ENCODE measurements around the gene MEI4. TPM values are rescaled to one million over a fixed set of nuclear protein-coding genes. Genes with fewer than 3 reads are reported as not detected.

The MEI4 gene
- total RNA-seq, 1 donor from 2014 or later = not detected

DNA sequence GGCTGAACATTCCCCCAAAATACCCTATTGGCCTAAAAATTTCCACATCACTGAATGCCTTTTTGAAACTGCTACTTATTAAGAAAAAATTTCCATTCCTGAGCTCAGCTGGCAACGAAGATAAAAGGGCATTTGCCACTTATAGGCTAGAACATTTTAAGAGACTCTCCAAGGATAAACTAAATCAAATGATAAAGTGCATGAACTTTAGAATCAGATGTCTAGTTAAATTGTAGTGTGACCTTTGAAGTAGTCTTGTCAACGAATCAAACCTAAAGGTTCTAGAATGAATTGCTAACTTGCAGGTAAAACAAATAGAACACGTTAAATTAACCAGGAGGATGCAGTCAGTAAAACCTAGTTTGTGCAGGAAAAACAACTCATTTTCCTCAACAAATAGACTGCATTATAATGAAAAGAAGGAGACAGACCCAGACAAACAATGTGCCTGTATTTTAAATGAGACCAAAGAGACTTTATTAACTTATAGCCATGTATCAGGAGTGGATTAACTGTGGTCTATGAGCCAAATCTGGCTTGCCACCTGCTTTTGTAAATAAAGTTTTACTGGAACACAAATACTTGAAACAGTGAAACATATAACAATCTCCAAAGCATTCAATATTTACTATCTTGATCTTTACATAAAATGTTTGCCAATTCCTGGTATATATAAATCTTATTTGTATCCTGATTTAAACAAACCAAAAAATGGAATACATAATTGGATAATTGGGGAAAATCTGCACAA is 184.4 kb downstream of the MEI4 start:
- no peaks in the 10 kb centered on the region for H3K36me3 Mint-ChIP-seq (ENCODE audit: low read depth)
- intact Hi-C loops (cut with micrococcal nuclease) = no loop called here

GRCh38 chr6:77839292-77839691 is 186.5 kb downstream of the MEI4 start:
- Mint-ChIP-seq H3K27me3 (ENCODE audit: low read depth) (no peaks in the 10 kb centered on the region), H3K9me3 (no peaks in the 10 kb centered on the region), H3K27ac (no peak overlapping the region), H3K36me3 (ENCODE audit: low read depth) (no peaks in the 10 kb centered on the region), H3K4me1 (ENCODE audit: low read depth) (no peaks in the 10 kb centered on the region), H3K4me3 (ENCODE audit: low read depth) (no peak overlapping the region)
- intact Hi-C loops (cut with micrococcal nuclease) = no loop called here
- DNase-seq (ENCODE audit: low spot score) = no peak

More for the DNA sequence above, 184.4 kb downstream of the MEI4 start:
- Mint-ChIP-seq H3K4me3 (ENCODE audit: low read depth) (no peak overlapping the region), H3K9me3 (peaks cover 4% of the 10 kb centered on the region), H3K4me1 (ENCODE audit: low read depth) (no peaks in the 10 kb centered on the region), H3K27ac (no peak overlapping the region), H3K27me3 (ENCODE audit: low read depth) (no peaks in the 10 kb centered on the region)
- DNase-seq (ENCODE audit: low spot score) = no peak

DNA sequence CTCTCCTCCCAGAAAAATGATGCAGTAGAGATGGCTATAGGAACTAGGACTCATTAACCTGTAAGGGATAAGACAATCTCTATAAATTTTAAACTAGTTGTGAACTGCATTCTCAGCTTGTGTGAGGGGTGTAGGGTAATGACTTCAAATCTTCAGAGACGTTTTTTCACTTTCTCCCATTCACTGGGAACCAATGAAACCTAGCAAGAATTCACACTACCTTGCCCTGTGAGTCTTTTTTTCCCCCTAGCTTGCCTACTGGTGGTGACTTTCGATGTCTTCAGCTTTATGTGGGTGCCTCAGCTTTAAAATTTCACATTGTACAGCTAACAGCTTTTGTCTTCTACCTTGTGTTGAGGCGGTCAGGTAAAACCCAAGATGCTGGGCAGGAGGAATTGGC is 192.0 kb downstream of the MEI4 start:
- H3K36me3 Mint-ChIP-seq (ENCODE audit: low read depth) = no peaks in the 10 kb centered on the region
- H3K4me3 Mint-ChIP-seq (ENCODE audit: low read depth) = no peak overlapping the region
- peaks cover 4% of the 10 kb centered on the region for H3K9me3 Mint-ChIP-seq
- no peaks in the 10 kb centered on the region for H3K27me3 Mint-ChIP-seq (ENCODE audit: low read depth)
- no peaks in the 10 kb centered on the region for H3K4me1 Mint-ChIP-seq (ENCODE audit: low read depth)
- intact Hi-C loops (cut with micrococcal nuclease) = no loop called here
- DNase-seq (ENCODE audit: low spot score) = no peak
- H3K27ac Mint-ChIP-seq = no peak overlapping the region

- DNase-seq (ENCODE audit: low spot score) = no peak
- Mint-ChIP-seq H3K27ac (no peak overlapping the region), H3K4me3 (ENCODE audit: low read depth) (no peak overlapping the region), H3K27me3 (ENCODE audit: low read depth) (no peaks in the 10 kb centered on the region), H3K4me1 (ENCODE audit: low read depth) (no peaks in the 10 kb centered on the region), H3K9me3 (peaks cover 13% of the 10 kb centered on the region), H3K36me3 (ENCODE audit: low read depth) (no peaks in the 10 kb centered on the region)
- intact Hi-C loops (cut with micrococcal nuclease) = no loop called here
Observed at GRCh38 chr6:77853401-77853800, 200.6 kb downstream of the MEI4 start.

DNA sequence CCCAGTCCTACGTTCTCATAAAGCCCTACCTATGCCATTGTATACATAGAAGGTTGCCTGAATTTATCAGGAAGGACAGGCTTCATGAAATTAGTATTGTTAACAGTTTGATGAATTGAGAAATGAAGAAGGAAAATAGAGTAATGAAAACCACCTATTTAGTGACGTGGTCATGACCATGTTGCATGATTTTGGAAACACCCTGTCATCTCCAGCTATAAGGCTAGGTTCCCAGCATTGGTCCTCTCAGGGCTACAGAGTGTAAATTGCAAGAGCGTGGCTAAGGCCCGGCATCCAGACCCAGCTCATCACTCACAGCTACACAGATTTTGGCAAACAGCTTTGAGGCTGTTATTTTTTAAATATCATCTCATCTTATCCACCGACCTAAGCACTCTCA is 203.6 kb downstream of the MEI4 start:
- no peak overlapping the region for H3K27ac Mint-ChIP-seq
- no peaks in the 10 kb centered on the region for H3K36me3 Mint-ChIP-seq (ENCODE audit: low read depth)
- H3K27me3 Mint-ChIP-seq (ENCODE audit: low read depth) = no peaks in the 10 kb centered on the region
- H3K4me1 Mint-ChIP-seq (ENCODE audit: low read depth) = no peaks in the 10 kb centered on the region
- H3K4me3 Mint-ChIP-seq (ENCODE audit: low read depth) = no peak overlapping the region
- H3K9me3 Mint-ChIP-seq = peaks cover 15% of the 10 kb centered on the region
- intact Hi-C loops (cut with micrococcal nuclease) = no loop called here
- DNase-seq (ENCODE audit: low spot score) = no peak

DNA sequence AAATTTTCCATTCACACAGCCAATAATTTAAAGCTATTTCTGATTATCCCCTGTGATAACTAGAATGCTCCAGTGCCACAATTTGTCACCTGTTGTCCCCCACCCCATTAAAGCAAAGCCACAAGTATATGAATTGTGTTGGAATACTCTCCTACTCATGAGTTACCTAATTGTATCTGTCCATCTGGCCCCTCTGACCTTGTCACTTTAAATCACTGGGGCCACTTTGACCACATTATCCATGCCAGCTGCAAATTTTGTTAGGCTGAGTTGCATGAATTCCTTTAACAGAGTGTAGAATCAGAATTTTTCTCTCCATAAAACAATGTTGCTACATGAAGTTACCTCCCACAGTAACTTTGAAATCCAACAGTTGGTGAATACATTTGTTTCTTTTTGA is 204.6 kb downstream of the MEI4 start:
- intact Hi-C loops (cut with micrococcal nuclease) = no loop called here
- Mint-ChIP-seq H3K27me3 (ENCODE audit: low read depth) (no peaks in the 10 kb centered on the region), H3K27ac (no peak overlapping the region), H3K36me3 (ENCODE audit: low read depth) (no peaks in the 10 kb centered on the region), H3K9me3 (peaks cover 15% of the 10 kb centered on the region), H3K4me3 (ENCODE audit: low read depth) (no peak overlapping the region), H3K4me1 (ENCODE audit: low read depth) (no peaks in the 10 kb centered on the region)
- no peak for DNase-seq (ENCODE audit: low spot score)

GRCh38 chr6:77876300-77876699 is 223.5 kb downstream of the MEI4 start:
- no peaks in the 10 kb centered on the region for H3K27me3 Mint-ChIP-seq (ENCODE audit: low read depth)
- intact Hi-C loops (cut with micrococcal nuclease) = no loop called here
- no peak overlapping the region for H3K4me3 Mint-ChIP-seq (ENCODE audit: low read depth)
- no peaks in the 10 kb centered on the region for H3K4me1 Mint-ChIP-seq (ENCODE audit: low read depth)
- H3K9me3 Mint-ChIP-seq = peaks cover 6% of the 10 kb centered on the region
- no peak overlapping the region for H3K27ac Mint-ChIP-seq
- DNase-seq (ENCODE audit: low spot score) = no peak
- H3K36me3 Mint-ChIP-seq (ENCODE audit: low read depth) = no peaks in the 10 kb centered on the region

DNA sequence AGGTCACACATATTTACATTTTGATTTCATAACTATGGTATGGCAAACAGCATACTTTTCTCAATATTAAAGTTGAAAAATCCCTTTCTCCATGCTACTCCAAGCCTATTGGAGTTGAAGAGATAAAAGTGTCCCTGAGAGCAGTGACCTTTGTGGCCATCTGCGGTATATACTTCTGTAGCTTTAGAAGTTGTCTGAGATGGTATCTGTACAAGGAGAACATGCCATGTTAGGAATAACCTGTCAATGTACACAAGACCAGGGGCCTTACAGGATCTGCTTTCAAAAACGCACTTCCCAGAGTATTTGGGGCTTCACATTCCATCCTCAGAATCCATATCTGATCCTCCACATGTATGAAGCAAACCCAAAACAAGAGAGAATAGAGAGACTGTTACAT is 226.7 kb downstream of the MEI4 start:
- no peak overlapping the region for H3K4me3 Mint-ChIP-seq (ENCODE audit: low read depth)
- H3K4me1 Mint-ChIP-seq (ENCODE audit: low read depth) = no peaks in the 10 kb centered on the region
- no peaks in the 10 kb centered on the region for H3K36me3 Mint-ChIP-seq (ENCODE audit: low read depth)
- no peak for DNase-seq (ENCODE audit: low spot score)
- H3K9me3 Mint-ChIP-seq = peaks cover 10% of the 10 kb centered on the region
- H3K27ac Mint-ChIP-seq = no peak overlapping the region
- H3K27me3 Mint-ChIP-seq (ENCODE audit: low read depth) = no peaks in the 10 kb centered on the region
- intact Hi-C loops (cut with micrococcal nuclease) = no loop called here

DNA sequence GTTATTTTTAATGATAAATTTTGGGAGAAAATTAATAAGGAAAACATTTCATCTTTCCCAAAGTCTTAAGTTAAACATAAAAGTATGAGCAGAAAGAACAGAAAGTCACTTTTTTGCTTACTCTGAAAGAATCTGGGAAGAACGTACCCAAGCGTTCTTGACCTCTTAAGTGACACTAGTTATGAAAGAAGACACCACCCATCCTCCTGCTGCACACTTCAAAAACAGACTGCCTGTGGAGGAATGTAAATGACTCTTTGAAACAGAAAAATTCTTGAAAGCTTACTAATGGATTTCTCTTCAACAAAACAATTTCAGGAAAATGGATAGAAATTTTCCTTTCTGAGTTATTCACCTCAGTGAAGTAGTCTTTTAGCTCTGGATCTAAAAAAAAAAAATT is 227.7 kb downstream of the MEI4 start:
- DNase-seq (ENCODE audit: low spot score) = no peak
- Mint-ChIP-seq H3K27ac (no peak overlapping the region), H3K27me3 (ENCODE audit: low read depth) (no peaks in the 10 kb centered on the region), H3K4me1 (ENCODE audit: low read depth) (no peaks in the 10 kb centered on the region), H3K4me3 (ENCODE audit: low read depth) (no peak overlapping the region), H3K9me3 (peaks cover 7% of the 10 kb centered on the region), H3K36me3 (ENCODE audit: low read depth) (no peaks in the 10 kb centered on the region)
- intact Hi-C loops (cut with micrococcal nuclease) = no loop called here

GRCh38 chr6:77883851-77884250 is 231.0 kb downstream of the MEI4 start:
- intact Hi-C loops (cut with micrococcal nuclease) = no loop called here
- DNase-seq (ENCODE audit: low spot score) = no peak
- Mint-ChIP-seq H3K36me3 (ENCODE audit: low read depth) (no peaks in the 10 kb centered on the region), H3K9me3 (peaks cover 22% of the 10 kb centered on the region), H3K27ac (no peak overlapping the region), H3K27me3 (ENCODE audit: low read depth) (no peaks in the 10 kb centered on the region), H3K4me3 (ENCODE audit: low read depth) (no peak overlapping the region), H3K4me1 (ENCODE audit: low read depth) (no peaks in the 10 kb centered on the region)

GRCh38 chr6:77893391-77893790 is 240.6 kb downstream of the MEI4 start:
- Mint-ChIP-seq H3K9me3 (peaks cover 51% of the 10 kb centered on the region), H3K27me3 (ENCODE audit: low read depth) (no peaks in the 10 kb centered on the region), H3K4me1 (ENCODE audit: low read depth) (no peaks in the 10 kb centered on the region), H3K27ac (no peak overlapping the region), H3K36me3 (ENCODE audit: low read depth) (no peaks in the 10 kb centered on the region), H3K4me3 (ENCODE audit: low read depth) (no peak overlapping the region)
- no peak for DNase-seq (ENCODE audit: low spot score)
- intact Hi-C loops (cut with micrococcal nuclease) = no loop called here

DNA sequence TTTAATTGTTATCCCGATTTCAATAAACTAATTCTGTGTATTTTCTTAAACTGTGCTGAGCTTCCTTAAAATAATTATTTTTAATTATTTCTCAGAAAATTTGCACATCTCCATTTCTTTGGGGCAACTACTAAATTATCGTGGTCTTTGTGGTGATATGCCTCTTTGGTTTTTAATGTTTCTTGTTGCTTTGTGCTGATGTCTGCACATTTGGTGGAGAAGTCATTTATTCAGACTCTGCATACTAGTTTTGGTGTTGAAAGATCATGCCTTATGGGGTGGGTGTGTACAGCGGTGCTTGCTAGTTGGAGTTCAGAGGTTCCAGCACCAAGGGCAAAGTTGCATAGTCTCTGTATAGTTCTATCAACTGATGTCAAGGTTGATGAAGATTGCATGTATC is 253.2 kb downstream of the MEI4 start:
- no peak for DNase-seq (ENCODE audit: low spot score)
- intact Hi-C loops (cut with micrococcal nuclease) = no loop called here

GRCh38 chr6:77910826-77911225 is 258.0 kb downstream of the MEI4 start:
- DNase-seq (ENCODE audit: low spot score) = no peak
- Mint-ChIP-seq H3K4me3 (ENCODE audit: low read depth) (no peak overlapping the region), H3K27ac (no peak overlapping the region), H3K9me3 (peaks cover 51% of the 10 kb centered on the region), H3K4me1 (ENCODE audit: low read depth) (no peaks in the 10 kb centered on the region), H3K36me3 (ENCODE audit: low read depth) (no peaks in the 10 kb centered on the region), H3K27me3 (ENCODE audit: low read depth) (no peaks in the 10 kb centered on the region)
- intact Hi-C loops (cut with micrococcal nuclease) = no loop called here

More for the DNA sequence above, 253.2 kb downstream of the MEI4 start:
- H3K9me3 Mint-ChIP-seq = peaks cover 47% of the 10 kb centered on the region
- H3K27ac Mint-ChIP-seq = no peak overlapping the region
- H3K27me3 Mint-ChIP-seq (ENCODE audit: low read depth) = no peaks in the 10 kb centered on the region
- no peak overlapping the region for H3K4me3 Mint-ChIP-seq (ENCODE audit: low read depth)
- no peaks in the 10 kb centered on the region for H3K4me1 Mint-ChIP-seq (ENCODE audit: low read depth)
- no peaks in the 10 kb centered on the region for H3K36me3 Mint-ChIP-seq (ENCODE audit: low read depth)
